Measurements from ENCODE around the gene NINL. TPM values are rescaled to one million over a fixed set of nuclear protein-coding genes. Genes with fewer than 3 reads are reported as not detected.

Gene NINL
- 0.53 TPM for polyA plus RNA-seq (2012; ENCODE audit: insufficient read length, low read depth)

- no peak for TF ChIP-seq FOXP2 (optimal IDR thresholded peaks at IDR 0.05; ENCODE audit: borderline replicate concordance, extremely low read depth, extremely low read length, insufficient read depth)
- TF ChIP-seq SIN3A (IDR thresholded peaks at IDR 0.05; ENCODE audit: borderline replicate concordance, insufficient read depth, low read length) = no peak
- TF ChIP-seq TAF1 (IDR thresholded peaks at IDR 0.05; ENCODE audit: borderline replicate concordance, insufficient read depth, low read length) = no peak
- no peak for TF ChIP-seq POLR2AphosphoS5 (IDR thresholded peaks at IDR 0.05; ENCODE audit: low read depth, low read length)
- TF ChIP-seq REST (IDR thresholded peaks at IDR 0.05; ENCODE audit: insufficient read depth in 1 of 2, low read depth in 2 of 2, low read length in 2 of 2) = no peak
Observed at GRCh38 chr20:25584905-25585704, at the start of gene NINL. NINL (minus strand) TSS chr20:25585531; CDS start chr20:25526587, 58,944 bp downstream.

GRCh38 chr20:25632940-25633790 lies 47.8 kb upstream of the NINL start:
- no peak for TF ChIP-seq FOXP2 (optimal IDR thresholded peaks at IDR 0.05; ENCODE audit: borderline replicate concordance, extremely low read depth, extremely low read length, insufficient read depth)
- no peak for TF ChIP-seq POLR2AphosphoS5 (IDR thresholded peaks at IDR 0.05; ENCODE audit: low read depth, low read length)
- no peak for TF ChIP-seq REST (IDR thresholded peaks at IDR 0.05; ENCODE audit: insufficient read depth in 1 of 2, low read depth in 2 of 2, low read length in 2 of 2)
- TF ChIP-seq TAF1 (IDR thresholded peaks at IDR 0.05; ENCODE audit: borderline replicate concordance, insufficient read depth, low read length) = no peak
- TF ChIP-seq SIN3A (IDR thresholded peaks at IDR 0.05; ENCODE audit: borderline replicate concordance, insufficient read depth, low read length) = no peak

- TF ChIP-seq TAF1 (IDR thresholded peaks at IDR 0.05; ENCODE audit: borderline replicate concordance, insufficient read depth, low read length) = no peak
- TF ChIP-seq POLR2AphosphoS5 (IDR thresholded peaks at IDR 0.05; ENCODE audit: low read depth, low read length) = no peak
- no peak for TF ChIP-seq REST (IDR thresholded peaks at IDR 0.05; ENCODE audit: insufficient read depth in 1 of 2, low read depth in 2 of 2, low read length in 2 of 2)
- no peak for TF ChIP-seq SIN3A (IDR thresholded peaks at IDR 0.05; ENCODE audit: borderline replicate concordance, insufficient read depth, low read length)
- TF ChIP-seq FOXP2 (optimal IDR thresholded peaks at IDR 0.05; ENCODE audit: borderline replicate concordance, extremely low read depth, extremely low read length, insufficient read depth) = no peak
Observed at GRCh38 chr20:25629816-25630499, 44.6 kb upstream of the NINL start.

GRCh38 chr20:25626779-25627178 lies 41.4 kb upstream of the NINL start:
- no peak for TF ChIP-seq REST (IDR thresholded peaks at IDR 0.05; ENCODE audit: insufficient read depth in 1 of 2, low read depth in 2 of 2, low read length in 2 of 2)
- TF ChIP-seq TAF1 (IDR thresholded peaks at IDR 0.05; ENCODE audit: borderline replicate concordance, insufficient read depth, low read length) = no peak
- TF ChIP-seq SIN3A (IDR thresholded peaks at IDR 0.05; ENCODE audit: borderline replicate concordance, insufficient read depth, low read length) = no peak
- TF ChIP-seq FOXP2 (optimal IDR thresholded peaks at IDR 0.05; ENCODE audit: borderline replicate concordance, extremely low read depth, extremely low read length, insufficient read depth) = no peak
- no peak for TF ChIP-seq POLR2AphosphoS5 (IDR thresholded peaks at IDR 0.05; ENCODE audit: low read depth, low read length)
